ENCODE results near the gene UBE2O. TPM values are rescaled to one million over a fixed set of nuclear protein-coding genes. Genes with fewer than 3 reads are reported as not detected.

UBE2O gene
- total RNA-seq, 1 experiment from 2014 or later: 52.6 TPM

GRCh38 chr17:76369379-76369778 is 83.6 kb downstream of the UBE2O start:
- TF ChIP-seq CTCF (conservative IDR thresholded peaks at IDR 0.05): no peak
- Histone ChIP-seq H4K91ac (ENCODE audit: insufficient read length, low read depth, low read length) (no peak overlapping the region), H3T11ph (ENCODE audit: low read length) (no peak overlapping the region), H3K23ac (ENCODE audit: insufficient read length, low read depth, low read length) (no peak overlapping the region), H2BK120ac (ENCODE audit: low read depth, low read length, poor library complexity, severe bottlenecking) (no peak overlapping the region), H2BK12ac (ENCODE audit: insufficient read length, low read depth, low read length) (no peak overlapping the region), H2AFZ (ENCODE audit: low read length) (no peak overlapping the region), H3K27ac (ENCODE audit: insufficient read length, low read depth, low read length) (no peak overlapping the region), H4K5ac (ENCODE audit: insufficient read length, low read depth, low read length) (no peak overlapping the region), H3K79me2 (ENCODE audit: insufficient read depth, low read length) (no peaks in the 10 kb centered on the region), H3K4me1 (ENCODE audit: insufficient read depth, low read length) (peaks cover 5% of the 10 kb centered on the region; the same call in 1 of the 2 replicates), H2AK5ac (ENCODE audit: insufficient read length, low read length) (no peak overlapping the region), H2BK5ac (ENCODE audit: insufficient read length, low read length) (no peak overlapping the region), H3K4ac (ENCODE audit: low read depth, low read length) (no peak overlapping the region), H3K56ac (ENCODE audit: insufficient read length, low read depth, low read length) (no peak overlapping the region), H3K23me2 (ENCODE audit: insufficient read length, low read depth, low read length, poor library complexity, severe bottlenecking) (no peaks in the 10 kb centered on the region), H3K79me1 (ENCODE audit: insufficient read depth, low read depth, low read length, poor library complexity, severe bottlenecking) (no peaks in the 10 kb centered on the region), H4K8ac (replicated peaks; ENCODE audit: insufficient read length, low read depth, low read length) (no peak overlapping the region), H3K27me3 (ENCODE audit: insufficient read depth, low read length) (no peaks in the 10 kb centered on the region), H2BK15ac (ENCODE audit: low read depth, low read length) (no peak overlapping the region), H2BK20ac (ENCODE audit: low read depth, low read length, poor library complexity, severe bottlenecking) (no peak overlapping the region), H4K20me1 (ENCODE audit: control insufficient read depth, insufficient read depth, insufficient read length) (no peaks in the 10 kb centered on the region), H3K14ac (ENCODE audit: insufficient read depth, low read length) (no peak overlapping the region), H3K9me3 (ENCODE audit: control insufficient read depth, low read depth, low read length) (no peaks in the 10 kb centered on the region), H3K18ac (ENCODE audit: insufficient read length, low read depth, low read length) (no peak overlapping the region), H3K4me2 (ENCODE audit: insufficient read depth, insufficient read length, low read length) (no peak overlapping the region), H3K9ac (ENCODE audit: extremely low read depth, insufficient read length, low read length) (no peak overlapping the region)
- Mint-ChIP-seq H3K4me1 (peaks cover 24 to 40% of the 10 kb centered on the region in 2 experiments), H3K27ac (no peak overlapping the region), H3K9me3 (no peaks in the 10 kb centered on the region; a peak in 1 of 5 replicates), H3K36me3 (ENCODE audit: insufficient read depth in 1 of 3, low read depth in 3 of 3) (no peaks in the 10 kb centered on the region), H3K4me3 (no peak overlapping the region), H3K27me3 (ENCODE audit: low read depth) (no peaks in the 10 kb centered on the region; the same call in none of the 2 replicates)
- no CpG with 5 or more reads among the region's 10 CpGs for WGBS (ENCODE audit: extremely low coverage, insufficient read length, low lambda C conversion rate)
- no peak for DNase-seq
